Right lobe of liver (tissue), 4 donors: ENCODE measurements around the gene BTLA.

Experiments used
- POLR2A ChIP-seq: fragments of 450-650 bp; IDR thresholded peaks from one replicate; pipeline ENCODE4 v1.6.1; 2017; ENCODE audit warnings: antibody characterized with exemption, mild to moderate bottlenecking
- TF ChIP-seq, protein P1 (sequence below), 4 donors: fragments of 200-600 bp in 3 of 4; fragments of 450-650 bp in 1 of 4; IDR thresholded peaks; one replicate each; pipeline versions ENCODE4 v1.5.1 to v1.8.0; 2016 to 2022; ENCODE audit warnings: antibody characterized with exemption in 4 of 4, mild to moderate bottlenecking in 2 of 4
- donor health status: DM: no; HTN: no; CAD: no.
- donor health status: DM: no; HTN: no; CAD: no.
- donor health status: DM: no; HTN: yes; CAD: no.

DNA sequence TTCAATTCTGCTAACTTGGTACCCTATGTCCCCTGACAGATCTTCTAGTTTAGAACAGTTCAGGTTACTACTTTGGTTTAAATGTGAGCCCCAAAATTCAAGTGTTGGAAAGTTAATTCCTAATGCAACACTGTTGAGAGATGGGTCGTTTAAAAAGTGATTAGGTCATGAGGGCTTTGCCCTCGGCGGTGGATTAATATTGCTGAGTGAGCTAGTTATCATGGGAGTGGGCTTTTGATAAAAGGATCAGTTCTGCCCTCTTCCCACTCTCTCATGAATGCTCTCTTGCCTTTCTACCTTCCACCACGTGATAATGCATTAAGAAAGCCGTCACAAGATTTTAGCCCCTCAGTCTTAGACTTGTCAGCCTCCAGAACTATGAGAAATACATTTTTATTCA, 72.1 kb downstream of the BTLA start:
- TF ChIP-seq, protein P1, sequence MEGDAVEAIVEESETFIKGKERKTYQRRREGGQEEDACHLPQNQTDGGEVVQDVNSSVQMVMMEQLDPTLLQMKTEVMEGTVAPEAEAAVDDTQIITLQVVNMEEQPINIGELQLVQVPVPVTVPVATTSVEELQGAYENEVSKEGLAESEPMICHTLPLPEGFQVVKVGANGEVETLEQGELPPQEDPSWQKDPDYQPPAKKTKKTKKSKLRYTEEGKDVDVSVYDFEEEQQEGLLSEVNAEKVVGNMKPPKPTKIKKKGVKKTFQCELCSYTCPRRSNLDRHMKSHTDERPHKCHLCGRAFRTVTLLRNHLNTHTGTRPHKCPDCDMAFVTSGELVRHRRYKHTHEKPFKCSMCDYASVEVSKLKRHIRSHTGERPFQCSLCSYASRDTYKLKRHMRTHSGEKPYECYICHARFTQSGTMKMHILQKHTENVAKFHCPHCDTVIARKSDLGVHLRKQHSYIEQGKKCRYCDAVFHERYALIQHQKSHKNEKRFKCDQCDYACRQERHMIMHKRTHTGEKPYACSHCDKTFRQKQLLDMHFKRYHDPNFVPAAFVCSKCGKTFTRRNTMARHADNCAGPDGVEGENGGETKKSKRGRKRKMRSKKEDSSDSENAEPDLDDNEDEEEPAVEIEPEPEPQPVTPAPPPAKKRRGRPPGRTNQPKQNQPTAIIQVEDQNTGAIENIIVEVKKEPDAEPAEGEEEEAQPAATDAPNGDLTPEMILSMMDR (IDR thresholded peaks at IDR 0.05) = no peak
- no peak for TF ChIP-seq POLR2A
